ENCODE data around the gene NUMBL.
"Not testable (repeated sequence)": the region's sequence is repeated elsewhere in the genome, so short reads cannot be mapped to it uniquely, and the experiment has no call there.

Gene NUMBL

DNA sequence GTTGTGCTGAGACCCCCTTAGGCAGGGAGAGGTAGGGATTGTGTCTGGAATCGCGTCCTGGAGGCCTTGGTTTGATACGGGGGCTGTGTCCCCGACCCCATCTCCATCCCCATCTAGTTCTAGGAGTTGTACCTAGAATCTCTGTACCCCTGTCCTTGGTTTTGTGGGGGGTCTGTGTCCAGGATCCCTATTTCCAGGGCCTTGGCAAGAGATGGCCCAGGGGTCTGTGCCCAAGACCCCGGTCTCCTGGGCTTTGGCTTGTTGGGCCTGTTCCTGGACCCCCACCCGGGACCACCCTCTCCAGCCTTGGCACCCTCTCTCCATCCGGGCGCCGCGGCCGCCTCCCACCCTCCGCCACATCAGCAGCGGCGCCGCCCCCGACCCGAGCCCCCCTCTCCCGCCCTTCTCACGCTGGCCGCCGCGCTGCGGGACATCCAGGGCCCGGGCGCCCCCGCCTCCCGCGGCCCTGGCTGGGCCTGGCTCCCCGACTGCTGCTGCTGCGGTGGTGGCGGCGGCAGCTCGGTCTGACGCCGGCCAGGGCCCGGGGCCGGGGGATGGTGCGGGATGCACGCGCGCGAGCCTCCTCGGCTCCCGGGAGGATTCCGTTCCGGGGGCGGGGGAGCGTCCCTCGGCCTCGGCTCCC, at the start of gene NUMBL:
Gene NUMBL (minus strand): TSS at position 602 of the 643 bp plus-strand sequence. CDS start 168 bp downstream, at position 434.
- no peak for DNase-seq (ENCODE audit: low read depth)

DNA sequence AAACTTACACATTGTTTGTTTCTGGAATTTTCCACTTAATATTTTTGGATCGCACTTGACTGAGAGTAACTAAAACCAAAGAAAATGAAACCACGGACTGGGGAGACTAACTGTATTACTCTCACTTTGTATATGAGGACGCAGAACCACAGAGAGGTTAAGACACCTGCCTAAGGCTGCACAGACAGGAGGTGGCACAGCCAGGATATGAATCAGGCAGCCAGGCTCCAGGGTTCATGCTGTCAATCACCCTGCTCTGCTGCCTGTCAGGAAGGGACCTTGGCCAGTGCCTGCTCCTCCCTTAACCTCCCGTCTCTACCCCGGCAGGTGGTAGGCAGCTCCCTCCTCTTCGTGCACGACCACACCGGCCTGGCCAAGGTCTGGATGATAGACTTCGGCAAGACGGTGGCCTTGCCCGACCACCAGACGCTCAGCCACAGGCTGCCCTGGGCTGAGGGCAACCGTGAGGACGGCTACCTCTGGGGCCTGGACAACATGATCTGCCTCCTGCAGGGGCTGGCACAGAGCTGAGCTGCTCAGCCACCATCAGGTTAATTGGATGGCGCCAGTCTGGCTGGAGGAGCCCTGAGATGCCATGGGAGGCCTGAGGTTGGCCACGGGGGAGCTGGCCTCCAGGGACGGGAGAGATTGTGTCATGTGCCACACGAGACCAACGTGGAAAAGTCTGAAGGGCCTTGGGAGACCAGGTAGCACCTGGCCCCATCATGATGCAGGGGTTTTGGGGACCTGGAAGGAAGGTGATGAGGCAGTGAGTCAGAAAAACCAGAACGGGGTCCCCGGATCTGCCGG, 48.8 kb upstream of the NUMBL start:
- no peak for DNase-seq (ENCODE audit: low read depth)

DNA sequence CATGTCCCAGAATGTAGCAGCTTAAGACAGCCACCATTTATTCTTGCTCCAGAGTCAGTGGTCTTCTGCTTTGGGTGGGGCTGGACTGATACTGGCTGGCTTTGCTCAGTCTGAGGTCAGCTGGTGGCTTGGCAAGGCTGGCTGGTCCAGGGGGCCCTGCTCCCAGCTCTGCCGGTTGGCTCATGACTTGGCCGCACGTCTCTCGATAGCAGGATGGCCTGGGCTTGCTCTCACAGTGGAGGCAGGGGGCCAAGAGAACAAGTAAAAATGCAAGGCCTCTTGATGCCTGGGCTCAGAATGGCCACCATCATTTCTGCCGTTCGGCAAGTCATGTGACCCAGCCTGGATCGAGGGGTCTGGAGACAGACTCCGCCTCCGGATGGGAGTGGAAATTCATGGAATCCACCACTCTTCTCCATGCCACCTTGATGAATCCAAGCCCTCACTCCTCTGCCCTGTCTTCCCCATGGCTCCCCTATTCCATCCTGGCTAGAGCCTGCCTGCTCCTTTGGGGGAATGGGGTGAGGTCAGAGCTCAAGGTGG, 46.7 kb upstream of the NUMBL start:
- no peak for DNase-seq (ENCODE audit: low read depth)

DNA sequence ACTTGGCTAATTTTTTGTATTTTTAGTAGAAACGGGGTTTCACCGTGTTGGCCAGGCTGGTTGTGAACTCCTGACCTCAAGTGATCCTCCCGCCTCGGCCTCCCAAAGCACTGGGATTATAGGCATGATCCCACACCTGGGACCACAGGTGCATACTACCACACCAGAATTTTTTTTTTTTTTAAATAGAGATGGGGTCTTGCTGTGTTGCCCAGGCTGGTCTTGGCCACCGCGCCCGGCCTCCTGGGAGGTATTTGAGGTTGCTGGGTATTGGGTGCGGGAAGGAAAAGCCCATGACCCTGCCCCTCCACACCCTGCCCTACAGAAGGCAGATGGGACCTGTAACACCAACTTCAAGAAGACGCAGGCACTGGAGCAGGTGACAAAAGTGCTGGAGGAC, 46.2 kb upstream of the NUMBL start:
- no peak for DNase-seq (ENCODE audit: low read depth)

DNA sequence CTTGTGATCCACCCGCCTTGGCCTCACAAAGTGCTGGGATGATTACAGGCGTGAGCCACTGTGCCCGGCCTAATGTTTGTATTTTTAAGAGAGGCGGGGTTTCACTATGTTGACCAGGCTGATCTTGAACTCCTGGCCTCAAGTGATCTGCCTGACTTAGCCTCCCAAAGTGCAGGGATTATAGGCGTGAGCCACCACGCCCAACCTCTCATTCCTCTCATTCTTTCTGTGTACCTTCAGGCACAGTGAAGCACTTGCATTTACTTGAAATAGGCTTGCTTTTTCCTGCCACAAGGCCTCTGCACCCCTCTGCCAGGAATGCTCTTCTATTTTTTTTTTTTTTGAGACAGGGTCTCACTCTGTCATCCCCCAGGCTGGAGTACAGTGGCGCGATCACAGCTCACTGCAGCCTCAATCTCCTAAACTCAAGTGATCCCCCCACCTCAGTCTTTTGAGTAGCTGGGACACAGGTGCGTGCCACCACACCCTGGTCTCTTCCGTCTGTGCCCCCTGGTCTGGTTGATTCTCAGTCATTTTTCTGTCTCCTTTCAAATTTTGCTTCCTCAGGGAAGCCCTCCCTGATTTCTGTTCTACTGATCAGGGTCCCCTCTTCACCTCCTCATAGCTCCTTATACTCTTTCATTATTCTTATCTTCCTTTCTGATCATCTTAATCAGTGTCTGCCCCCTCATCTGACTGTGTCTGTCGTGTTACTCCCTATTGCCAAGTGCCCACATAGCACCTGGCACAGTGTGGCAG, 44.7 kb upstream of the NUMBL start:
- DNase-seq (ENCODE audit: low read depth), result no peak

DNA sequence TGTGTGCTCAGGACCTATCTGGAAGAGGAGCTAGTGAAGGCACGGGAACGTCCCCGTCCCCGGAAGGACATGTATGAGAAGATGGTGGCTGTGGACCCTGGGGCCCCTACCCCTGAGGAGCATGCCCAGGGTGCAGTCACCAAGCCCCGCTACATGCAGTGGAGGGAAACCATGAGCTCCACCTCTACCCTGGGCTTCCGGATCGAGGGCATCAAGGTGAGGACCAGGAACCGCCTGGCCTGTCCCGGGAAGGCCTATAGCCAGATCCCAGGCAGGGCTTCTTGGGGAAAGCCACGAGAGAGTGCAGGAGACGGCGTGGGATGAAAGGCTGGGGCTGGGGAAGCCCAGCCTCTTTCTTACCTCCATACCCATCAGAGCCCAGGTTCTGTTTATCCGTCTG, 42.7 kb upstream of the NUMBL start:
- no peak for DNase-seq (ENCODE audit: low read depth)

DNA sequence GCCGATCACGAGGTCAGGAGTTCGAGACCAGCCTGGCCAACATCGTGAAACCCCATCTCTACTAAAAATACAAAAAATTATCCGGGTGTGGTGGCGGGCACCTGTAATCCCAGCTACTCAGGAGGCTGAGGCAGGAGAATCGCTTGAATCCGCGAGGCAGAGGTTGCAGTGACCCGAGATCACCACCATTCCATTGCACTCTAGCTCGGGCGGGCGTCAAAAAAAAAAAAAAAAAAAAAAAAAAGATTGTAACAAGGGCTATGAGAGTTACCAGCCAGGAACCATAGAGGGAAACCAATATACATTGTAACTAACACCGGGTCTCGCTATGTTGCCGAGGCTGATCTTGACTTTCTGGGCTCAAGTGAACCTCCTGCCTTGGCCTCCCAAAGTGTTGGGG, 41.9 kb upstream of the NUMBL start:
- not testable (repeated sequence) for DNase-seq (ENCODE audit: low read depth)

DNA sequence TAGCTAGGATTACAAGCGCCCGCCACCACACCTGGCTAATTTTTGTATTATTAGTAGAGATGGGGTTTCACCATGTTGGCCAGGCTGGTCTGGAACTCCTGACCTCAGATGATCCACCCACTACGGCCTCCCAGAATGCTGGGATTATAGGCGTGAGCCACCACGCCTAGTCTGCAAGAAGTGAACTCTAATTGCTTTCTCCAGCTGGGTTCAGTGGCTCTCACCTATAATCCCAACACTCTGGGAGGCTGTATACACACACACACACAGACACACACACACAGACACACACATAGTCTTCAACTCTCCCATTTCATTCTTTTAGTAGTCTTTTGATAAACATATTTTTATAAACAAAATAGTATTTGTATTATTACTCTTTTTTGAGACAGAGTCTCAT, 39.6 kb upstream of the NUMBL start:
- DNase-seq (ENCODE audit: low read depth), result not testable (repeated sequence)

DNA sequence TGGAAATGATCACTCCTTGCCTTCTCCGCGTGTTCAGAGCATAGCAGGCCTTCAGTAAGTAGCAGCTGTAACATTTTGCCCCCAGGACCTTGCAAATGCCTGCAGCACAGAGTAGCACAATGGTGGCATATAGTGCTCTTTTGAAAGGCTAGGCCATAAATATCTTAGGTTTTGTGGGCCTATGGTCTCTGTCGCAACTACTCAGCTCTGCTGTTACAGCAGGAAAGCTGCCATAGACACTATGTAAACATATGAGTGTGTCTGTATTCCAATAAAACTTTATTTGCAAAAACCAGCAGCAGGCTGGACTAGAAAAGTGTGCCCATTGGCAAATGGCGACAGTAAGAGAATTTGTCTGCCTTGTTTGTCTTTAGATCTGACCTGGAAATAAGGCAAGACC, 35.8 kb upstream of the NUMBL start:
- no peak for DNase-seq (ENCODE audit: low read depth)

DNA sequence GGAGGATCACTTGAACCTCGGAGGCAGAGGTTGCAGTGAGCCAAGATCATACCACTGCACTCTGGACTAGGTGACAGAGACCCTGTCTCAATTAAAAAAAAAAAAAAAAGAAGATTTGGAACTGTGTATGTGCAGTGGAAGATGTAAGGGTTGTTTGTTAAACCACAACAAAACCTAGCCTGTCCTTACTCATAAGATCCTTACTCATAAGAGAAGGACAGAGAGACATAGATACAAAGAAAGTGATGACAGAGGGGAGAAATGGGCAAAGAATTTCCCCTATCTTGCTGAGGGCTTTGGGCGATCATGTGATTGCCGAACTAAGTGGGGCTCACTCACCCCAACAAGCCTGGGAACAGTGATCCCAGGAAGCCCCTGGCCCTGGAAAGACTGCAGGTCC, 34.4 kb upstream of the NUMBL start:
- no peak for DNase-seq (ENCODE audit: low read depth)

DNA sequence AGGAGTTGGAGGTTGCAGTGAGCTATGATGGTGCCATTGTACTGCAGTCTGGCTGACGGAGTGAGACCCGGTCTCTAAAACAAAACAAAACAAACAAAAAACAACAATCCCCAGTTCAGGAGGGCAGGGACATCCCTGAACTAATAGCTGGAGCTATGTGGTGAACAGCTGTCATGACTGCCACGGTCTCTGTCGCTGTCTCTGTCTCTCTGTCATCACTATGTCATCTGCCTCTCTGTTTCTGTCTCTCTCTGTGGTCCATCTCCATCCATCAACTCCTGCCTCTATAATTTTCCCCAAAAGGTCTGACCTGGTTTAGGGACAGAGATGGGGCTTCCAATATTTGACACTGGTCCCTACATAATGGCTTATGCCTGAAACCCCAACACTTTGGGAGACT, 33.9 kb upstream of the NUMBL start:
- DNase-seq (ENCODE audit: low read depth), result no peak

DNA sequence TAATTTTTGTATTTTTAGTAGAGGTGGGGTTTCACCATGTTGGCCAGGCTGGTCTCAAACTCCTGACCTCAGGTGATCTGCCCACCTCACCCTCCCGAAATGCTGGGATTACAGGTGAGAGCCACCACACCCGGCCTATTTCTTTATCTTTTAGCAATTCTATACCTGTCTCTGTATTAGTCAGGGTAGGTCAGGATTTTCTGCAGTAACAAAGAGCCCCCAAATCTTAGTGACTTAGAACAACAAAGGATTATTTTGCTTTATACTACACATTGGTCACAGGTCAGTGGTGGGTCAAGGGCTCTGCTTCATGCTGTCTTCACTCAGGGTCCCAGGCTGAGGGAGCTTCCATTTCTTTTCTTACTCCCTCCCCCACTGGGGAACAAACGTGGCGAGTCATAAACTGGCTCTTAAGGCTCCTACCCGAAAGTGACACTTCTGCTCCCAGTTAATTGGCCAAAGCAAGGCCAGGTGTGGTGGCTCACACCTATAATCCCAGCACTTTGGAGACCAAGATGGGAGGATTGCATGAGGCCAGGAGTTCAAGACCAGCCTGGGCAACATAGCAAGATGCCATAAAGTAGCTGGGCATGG, 33.3 kb upstream of the NUMBL start:
- DNase-seq (ENCODE audit: low read depth), result no peak

DNA sequence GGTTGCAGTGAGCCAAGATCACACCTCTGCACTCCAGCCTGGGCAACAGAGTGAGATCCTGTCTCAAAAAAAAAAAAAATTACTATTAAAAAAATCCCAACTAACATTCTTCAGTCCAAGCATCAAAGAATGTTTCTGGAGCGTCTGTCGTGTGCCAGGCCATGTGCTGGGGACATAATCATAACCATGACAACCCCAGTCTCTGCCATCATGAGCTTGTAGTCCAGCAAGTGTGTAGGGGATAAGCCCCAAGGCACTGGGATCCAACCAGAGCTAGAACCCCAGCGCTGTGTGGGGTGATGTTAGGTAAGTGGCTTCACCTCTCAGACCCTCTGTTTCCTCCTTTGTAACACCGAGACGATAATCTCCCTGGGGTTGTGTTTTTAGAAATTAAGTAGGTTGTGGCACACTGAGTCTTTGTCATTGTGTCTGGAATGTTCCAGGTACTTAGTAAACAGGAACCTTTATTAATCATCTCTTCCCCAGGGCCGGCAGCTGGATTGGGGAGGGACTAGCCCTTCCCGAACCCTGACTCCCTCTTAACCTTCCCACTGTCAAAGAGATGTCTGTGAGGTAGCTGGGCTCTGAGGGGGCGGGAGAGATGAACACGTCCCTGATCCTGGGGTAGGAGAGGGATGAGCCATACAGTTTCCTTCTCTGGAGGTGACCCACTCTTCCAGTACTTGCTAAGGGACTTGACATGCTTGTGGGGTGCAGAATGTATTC, 31.6 kb upstream of the NUMBL start:
- DNase-seq (ENCODE audit: low read depth), result no peak

DNA sequence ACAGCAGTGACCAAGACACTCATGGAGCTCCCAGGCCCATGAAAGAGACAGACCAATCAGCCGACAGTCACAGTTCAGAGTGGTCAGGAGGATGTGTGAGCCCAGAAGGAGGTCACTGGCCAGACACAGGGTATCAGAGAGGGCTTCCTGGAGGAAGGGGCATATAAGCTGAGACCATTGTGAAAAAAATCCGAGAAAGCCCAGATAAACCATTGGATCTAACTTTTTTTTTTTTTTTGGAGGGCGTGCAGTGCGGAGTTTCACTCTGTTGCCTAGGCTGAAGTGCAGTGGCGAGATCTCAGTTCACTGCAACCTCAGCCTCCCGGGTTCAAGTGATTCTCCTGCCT, 30.7 kb upstream of the NUMBL start:
- DNase-seq (ENCODE audit: low read depth), result no peak

DNA sequence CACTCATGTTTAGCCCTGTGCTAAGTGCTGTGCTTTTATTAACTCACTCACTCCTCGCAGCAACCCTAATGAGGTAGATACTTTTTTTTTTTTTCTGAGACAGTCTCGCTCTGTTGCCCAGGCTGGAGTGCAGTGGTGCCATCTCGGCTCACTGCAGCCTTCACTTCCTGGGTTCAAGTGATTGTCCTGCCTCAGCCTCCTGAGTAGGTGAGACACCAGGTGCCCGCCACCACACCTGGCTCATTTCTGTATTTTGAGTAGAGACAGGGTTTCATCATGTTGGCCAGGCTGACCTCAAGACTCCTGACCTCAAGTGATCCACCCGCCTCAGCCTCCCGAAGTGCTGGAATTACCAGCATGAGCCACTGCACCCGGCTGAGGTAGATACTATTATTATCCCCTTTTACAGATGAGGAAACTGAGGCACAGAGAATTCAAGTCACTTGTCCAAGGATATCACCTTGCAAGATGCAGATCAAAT, 29.0 kb upstream of the NUMBL start:
- DNase-seq (ENCODE audit: low read depth), result no peak

DNA sequence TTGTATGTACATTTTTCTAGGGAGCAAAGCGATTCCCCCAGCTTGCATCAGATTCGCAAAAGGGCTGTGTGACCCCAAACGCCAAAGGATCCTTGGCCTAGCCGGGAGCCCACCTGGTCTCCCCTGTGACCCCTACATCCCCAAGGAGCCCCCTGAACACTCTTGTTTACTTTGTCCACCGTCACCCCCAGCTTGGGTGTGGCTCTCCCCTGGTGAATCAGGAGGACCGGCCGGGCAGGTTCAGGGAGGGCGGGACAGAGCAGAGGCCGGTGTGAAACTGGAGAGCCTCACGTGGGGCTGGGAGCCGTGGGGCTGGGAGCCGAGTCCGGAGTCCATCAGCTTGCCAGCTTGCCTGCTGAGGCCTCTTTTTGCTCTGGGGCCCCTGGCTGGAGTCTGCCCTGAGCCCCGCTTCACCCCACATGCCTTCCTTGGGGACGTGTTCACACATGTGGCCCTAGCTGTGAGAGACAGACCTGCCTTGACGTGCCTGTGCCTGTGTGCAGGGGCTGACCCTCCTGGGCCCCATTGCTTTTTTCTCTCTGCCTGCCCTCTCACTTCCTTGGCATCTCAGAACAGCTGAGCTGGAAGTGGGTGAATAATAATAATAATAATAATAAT, 28.4 kb upstream of the NUMBL start:
- DNase-seq (ENCODE audit: low read depth), result no peak

DNA sequence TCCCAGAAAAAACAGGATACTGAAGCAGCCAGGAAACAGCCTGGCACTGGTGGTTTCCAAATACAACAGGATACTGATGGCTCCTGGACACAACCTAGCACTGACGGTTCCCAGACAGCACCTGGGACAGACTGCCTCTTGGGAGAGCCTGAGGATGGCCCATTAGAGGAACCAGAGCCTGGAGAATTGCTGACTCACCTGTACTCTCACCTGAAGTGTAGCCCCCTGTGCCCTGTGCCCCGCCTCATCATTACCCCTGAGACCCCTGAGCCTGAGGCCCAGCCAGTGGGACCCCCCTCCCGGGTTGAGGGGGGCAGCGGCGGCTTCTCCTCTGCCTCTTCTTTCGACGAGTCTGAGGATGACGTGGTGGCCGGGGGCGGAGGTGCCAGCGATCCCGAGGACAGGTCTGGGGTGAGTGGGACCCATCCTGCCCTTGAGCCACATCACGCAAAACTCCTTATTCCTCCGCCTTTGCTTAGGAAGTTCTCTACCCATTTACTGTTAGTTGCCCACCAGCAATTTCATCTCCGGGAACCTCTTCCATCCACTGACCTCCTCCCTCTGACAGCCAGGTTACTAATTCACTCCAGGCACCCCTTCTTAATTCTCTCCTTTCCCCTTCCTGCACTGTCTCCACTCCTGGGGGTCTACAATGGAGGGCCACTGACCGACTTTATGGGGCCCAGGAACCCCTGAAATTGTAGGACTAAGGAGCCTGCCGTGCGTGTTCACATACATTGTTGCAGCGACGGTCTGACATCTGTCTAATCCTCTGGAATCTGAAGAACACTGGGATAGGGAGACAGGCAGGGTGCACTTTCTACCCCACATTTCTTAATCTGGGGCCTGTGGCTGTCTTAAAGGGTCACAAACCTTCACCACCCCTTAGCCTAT, 27.7 kb upstream of the NUMBL start:
- no peak for DNase-seq (ENCODE audit: low read depth)

DNA sequence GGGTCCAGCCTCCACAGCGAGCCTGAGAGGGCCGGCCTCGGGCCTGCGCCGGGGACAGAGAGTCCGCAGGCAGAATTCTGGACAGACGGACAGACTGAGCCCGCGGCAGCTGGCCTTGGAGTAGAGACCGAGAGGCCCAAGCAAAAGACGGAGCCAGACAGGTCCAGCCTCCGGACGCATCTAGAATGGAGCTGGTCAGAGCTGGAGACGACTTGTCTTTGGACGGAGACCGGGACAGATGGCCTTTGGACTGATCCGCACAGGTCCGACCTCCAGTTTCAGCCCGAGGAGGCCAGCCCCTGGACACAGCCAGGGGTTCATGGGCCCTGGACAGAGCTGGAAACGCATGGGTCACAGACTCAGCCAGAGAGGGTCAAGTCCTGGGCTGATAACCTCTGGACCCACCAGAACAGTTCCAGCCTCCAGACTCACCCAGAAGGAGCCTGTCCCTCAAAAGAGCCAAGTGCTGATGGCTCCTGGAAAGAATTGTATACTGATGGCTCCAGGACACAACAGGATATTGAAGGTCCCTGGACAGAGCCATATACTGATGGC, 27.0 kb upstream of the NUMBL start:
- DNase-seq (ENCODE audit: low read depth), result no peak

DNA sequence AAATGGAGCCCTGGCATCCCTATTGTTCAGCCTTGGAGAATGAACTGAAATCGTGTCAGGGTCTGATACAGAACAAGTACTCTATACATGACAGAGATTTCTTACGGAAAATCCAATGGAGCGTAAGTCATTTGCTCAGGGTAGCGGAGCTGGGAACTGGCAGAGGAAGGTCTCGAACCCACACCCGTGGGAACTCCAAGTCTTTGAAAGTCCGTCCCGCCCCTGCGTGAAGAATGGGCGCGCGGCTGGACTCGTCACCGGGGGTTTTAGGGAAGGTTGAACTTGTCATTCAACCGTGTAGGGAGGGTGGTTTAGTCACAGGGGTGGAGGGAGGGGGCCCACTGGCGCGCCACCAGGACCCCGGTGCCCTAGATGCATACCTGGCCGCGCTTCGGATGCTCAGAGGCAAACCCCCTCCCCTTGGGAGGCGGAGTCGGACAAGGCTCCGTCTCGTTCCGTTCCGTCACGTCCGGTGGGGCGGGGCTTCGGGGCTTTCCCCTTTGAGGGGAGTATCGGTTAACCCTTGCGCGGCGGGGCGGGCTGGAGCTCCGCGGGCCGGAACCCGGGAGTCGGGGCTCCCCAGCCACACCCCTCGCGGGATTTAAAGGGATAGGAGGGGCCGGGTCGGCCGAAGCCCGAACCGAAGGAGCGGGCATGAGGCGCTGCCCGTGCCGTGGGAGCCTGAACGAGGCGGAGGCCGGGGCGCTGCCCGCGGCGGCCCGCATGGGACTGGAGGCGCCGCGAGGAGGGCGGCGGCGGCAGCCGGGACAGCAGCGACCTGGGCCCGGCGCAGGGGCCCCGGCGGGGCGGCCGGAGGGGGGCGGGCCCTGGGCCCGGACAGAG, 26.3 kb upstream of the NUMBL start, which contains the start of the genes COQ8B and ITPKC:
Gene COQ8B (minus strand): TSS at position 405 of the 843 bp plus-strand sequence. CDS start 2,254 bp downstream, outside the sequence.
Gene ITPKC (plus strand): TSS at position 631 of the 843 bp plus-strand sequence. CDS start 24 bp downstream, at position 655.
- DNase-seq (ENCODE audit: low read depth), result peak; percentile 99
